Activated CD4-positive, alpha-beta T cell treated with anti-CD3 and anti-CD28 coated beads for 4 hours (primary cell): ENCODE measurements around the gene WTIP.

Experiments
- DNase-seq, 2 donors: peaks; one replicate each; pipeline ENCODE4 v3.0.0-alpha.2; 2020

The WTIP gene

DNA sequence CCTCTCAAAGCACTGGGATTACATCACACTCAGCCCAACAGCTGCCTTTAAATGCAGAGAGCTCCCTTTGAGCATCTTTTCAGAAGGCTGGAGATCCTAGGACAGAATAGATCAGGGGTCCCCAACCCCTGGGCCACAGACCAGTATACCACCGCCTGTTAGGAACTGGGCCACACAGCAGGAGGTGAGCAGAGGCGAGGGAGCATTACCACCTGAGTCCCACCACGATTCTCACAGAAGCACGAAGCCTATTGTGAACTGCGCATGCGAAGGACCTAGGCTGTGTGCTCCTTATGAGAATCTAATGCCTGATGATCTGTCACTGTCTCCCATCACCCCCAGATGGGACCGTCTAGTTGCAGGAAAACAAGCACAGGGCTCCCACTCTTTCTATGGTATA lies 2.2 kb upstream of the WTIP start:
- DNase-seq = no peak

DNA sequence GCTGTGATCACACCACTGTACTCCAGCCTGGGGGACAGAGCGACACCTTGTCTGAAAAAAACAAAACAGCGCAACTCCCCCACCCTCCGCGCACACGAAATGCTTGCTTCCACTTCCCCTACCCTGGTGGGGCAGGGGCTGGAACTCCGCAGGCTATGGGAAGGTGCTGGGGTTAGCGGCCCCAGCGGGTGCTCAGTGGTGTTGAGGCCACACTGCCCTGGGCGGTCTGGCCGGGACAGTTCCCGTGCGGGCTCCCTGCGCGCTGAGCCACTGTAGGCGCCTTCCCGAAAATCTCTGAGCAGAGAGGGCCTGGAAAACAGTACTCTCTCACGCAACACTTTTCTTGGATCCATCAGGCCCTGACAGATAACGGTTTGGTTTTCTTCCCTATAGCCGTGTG lies 1.1 kb upstream of the WTIP start:
- DNase-seq = no peak

DNA sequence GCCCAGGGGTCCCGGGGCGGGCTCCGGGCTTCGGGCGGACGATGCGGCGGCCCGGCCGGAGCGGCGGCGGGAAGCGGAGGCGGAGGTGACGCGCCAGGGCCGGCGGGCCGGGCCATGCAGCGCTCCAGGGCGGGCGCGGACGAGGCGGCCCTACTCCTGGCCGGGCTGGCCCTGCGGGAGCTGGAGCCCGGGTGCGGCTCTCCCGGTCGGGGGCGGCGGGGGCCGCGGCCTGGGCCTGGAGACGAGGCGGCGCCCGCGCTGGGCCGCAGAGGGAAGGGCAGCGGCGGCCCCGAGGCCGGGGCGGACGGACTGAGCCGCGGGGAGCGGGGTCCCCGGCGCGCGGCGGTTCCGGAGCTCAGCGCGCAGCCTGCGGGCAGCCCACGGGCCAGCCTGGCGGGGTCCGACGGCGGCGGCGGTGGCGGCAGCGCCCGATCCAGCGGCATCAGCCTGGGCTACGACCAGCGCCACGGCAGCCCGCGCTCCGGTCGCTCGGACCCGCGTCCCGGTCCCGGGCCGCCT lies 362 bp downstream of the WTIP start:
- no peak for DNase-seq

GRCh38 chr19:34482380-34483250 lies 1.1 kb downstream of the WTIP start:
- no peak for DNase-seq

DNA sequence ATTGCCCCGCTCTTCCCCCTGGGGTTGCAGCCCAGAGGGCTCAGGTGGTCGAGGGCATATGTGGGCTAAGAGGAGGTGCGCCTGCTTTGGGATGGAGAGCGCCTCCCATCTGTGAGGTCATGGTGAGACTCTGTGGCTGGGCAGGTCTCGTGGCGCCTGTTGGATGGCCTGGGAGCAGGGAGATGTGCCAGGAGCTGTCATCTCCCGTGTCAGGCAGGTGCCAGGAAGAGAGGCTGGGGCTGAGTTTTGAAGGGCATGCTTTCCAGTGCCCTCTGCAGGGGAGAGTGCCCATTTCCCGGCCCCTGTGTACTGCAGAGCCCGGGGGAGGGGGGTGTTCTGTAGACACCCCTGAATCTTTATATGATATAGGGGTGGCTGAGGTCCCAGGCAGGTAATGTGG lies 2.8 kb downstream of the WTIP start:
- DNase-seq = no peak

- no peak for DNase-seq
Measured at GRCh38 chr19:34485831-34486230, 4.3 kb downstream of the WTIP start.

GRCh38 chr19:34487651-34488051 lies 6.1 kb downstream of the WTIP start:
- DNase-seq = no peak

DNA sequence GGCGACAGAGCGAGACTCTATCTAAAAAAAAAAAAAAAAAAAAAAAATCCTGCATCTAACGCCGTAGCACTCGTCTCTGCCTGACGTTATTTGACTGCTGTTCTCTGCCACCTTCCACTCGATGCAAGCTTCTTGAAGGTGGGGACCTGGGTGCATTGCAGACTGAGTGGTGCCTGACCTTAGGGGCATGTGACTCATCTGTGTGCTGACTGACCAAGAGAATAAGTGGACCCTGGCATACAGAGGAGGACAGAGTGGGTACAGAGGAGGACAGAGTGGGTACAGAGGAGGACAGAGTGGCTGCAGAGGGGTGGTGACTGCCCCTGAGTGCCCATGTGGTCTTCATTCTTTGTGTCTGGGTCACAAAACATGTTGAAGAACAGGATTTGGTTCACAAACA lies 7.6 kb downstream of the WTIP start:
- DNase-seq = no peak

DNA sequence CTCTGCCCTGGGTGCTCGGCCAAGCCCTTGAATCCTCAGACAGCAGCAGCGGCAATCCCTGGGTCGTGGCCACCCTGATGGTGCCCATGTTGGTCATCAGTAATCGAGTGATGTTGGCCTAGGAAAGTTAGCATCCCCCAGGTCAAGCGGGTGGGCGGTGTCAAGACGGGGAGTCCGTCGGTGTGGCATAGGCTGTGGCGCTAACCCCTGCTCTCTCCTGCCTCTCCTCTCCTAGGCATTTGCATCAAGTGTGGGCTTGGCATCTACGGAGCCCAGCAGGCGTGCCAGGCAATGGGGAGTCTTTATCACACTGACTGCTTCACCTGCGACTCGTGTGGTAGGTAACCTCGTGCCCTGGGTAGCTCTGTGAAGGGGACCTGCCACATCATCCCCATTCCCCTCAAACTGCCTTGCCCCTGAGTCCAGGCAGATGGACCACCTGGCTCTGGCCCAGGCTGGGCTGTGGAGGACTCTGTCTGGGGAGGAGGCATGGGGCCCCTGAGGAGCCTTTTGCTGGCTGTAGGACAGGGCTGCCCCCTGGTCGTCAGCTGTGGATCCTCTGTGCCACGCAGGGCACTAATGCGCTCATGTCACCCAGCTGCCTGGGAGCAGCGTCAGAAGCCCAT lies 8.7 kb downstream of the WTIP start:
- DNase-seq = no peak

- no peak for DNase-seq
Measured at GRCh38 chr19:34493038-34493648, 11.6 kb downstream of the WTIP start.

DNA sequence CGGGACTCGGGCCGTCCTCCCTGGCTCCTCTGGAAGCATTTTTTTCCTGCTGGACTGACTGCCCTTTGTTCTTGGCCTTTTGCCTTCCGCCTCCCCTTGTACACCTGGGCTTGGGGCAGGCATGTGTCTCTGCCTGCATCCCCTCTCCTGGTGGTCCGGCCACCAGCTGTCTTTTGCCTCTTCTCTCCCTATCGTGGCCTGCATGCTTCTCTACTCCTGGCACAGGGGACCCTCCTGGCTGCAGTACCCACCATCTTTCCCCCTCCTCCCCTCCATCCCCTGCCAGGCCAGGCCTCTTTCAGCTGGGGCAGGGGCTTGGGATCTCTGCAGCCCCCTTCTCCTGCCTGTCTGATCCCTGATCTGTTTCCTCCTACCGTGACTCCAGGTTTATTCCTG lies 12.1 kb downstream of the WTIP start:
- DNase-seq = no peak

DNA sequence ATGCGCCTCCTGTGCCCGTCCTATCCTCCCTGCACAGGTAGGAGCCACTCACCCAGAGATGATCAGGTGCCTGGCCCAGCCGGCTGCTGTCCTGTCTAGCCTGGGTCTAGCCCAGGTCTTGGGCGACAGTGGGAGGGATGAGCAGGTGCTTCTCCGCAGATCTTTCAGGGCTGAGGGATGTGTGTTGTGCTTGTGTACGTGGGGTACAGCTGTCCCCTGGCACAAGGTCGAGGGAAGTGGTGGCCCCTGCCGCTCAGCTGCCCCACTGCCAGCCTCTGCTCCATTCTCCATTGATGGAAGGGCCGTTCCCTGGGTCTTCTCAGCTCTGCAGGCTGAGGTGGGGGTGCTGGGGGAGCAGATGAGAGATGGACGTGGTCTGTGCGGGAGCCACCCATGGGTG lies 13.0 kb downstream of the WTIP start:
- DNase-seq = no peak

- DNase-seq = no peak
Measured at GRCh38 chr19:34495416-34495815, 13.9 kb downstream of the WTIP start.

DNA sequence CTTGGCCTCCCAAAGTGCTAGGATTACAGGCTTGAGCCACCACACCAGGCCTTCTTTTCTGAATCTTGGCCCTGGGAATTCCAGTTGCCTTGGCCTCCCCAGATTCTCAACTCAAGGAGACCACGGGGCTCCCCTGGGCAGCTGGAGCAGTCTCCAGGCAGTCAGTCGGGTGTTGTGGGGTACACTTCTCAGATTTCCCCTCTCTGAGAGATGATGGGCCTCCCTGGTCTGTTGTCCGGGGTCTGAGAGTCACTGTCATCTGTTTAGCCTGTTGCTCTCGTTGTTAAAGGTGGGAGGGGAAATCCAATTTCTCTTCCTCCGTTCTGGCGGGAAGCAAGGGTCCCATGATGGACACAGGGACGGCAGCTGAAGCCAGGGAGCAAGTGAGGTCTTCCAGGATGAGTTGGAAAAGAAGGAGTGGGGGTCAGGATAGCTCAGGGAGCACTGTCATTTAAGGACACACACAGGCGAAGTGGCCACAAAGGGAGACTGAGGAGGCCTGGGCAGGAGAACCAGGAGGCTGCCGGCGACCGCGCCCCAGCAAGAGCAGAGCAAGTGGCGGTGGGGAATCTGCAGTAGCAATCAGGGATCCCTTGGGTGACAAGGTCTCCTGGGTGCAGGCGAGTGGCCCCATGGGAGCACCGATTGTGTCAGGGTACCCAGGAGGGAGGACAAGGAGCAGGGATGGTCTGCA lies 15.7 kb downstream of the WTIP start:
- no peak for DNase-seq

DNA sequence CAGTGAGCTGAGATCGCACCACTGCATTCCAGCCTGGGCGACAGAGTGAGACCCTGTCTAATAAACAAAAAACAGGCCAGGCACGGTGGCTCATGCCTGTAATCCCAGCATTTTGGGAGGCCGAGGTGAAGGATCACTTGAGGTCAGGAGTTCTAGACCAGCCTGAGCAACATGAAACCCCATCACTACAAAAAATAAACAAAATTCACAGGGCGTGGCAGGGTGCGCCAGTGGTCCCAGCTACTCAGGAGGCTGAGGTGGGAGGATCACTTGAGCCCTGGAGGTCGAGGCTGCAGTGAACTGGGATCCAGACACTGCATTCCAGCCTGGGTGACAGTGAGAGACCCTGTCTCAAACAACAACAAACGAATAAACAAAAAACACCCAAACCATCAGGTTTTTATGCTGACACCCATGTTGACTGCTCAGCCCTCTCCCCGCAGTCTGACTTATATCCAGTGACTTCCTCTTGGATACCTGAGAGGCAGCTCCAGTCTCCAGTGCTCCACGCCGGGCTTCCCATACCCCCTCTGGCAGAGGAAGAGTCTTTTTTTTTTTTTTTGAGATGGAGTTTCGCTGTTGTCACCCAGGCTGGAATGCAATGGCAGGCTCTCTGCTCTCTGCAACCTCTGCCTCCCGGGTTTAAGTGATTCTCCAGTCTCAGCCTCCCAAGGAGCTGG lies 17.7 kb downstream of the WTIP start:
- DNase-seq = no peak

DNA sequence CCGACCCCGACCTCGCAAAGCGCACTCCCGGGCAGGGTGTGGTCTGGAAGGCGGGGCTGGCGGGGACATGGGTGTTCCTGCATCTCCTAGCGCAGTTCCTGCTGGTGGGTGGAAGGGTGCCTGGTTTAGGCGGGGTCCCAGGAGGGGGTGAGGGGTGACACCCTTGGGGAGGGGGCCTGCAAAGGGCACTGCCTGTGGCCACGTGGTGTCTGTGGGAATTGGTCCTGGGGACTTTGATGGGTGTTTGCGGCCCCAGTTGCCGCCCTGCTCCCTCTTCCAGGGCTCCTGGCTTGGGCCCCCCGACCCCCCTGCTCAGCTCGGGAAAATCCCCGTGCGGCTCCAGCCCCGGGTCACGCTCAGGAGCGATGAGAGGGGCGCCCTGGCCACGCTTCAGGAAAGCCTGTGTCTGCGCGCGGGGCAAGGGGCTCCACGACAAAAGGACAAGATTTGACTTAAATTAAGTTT lies 19.1 kb downstream of the WTIP start:
- DNase-seq = no peak

DNA sequence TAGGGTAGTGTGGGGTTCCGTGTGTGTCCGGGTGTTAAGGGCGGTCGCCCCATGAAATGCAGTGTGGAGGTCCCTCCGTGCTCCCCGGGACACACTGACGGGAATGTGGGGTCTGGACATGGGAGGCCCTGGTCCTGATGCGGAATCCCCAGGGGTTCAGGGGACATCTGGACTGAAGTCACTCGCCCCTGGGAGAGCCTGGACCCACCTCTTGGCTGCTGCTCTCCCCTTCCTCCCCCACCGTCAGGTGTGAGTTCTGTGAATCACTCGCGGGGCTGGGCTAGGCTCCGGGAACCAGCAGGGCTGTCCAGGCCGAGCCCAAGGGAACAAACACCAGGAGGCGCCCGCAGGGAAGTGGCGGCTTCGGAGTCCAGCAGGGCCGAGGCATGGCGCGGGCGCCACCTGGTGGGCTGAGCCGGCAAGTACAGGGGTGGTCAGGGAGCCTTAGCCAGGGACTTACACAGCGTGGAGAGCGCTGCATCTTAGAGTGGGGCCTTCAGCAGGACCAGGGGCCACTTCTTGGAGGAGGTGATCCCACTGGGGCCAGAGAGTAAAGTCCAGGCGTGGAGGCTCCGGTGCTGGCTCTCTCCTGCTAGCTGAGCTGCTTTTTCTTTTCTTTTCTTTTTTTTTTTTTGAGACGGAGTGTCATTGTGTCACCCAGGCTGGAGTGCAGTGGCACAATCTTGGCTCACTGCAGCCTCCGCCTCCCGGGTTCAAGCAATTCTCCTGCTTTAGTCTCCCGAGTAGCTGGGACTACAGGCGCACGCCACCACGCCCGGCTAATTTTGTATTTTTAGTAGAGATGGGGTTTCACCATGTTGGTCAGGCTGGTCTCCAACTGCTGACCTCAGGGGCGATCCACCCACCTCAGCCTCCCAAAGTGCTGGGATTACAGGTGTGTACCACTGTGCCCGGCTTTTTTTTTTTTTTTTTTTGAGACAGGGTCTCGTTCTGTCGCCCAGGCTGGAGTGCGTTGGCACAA lies 20.1 kb downstream of the WTIP start:
- DNase-seq = peak; percentile 73 to 86

DNA sequence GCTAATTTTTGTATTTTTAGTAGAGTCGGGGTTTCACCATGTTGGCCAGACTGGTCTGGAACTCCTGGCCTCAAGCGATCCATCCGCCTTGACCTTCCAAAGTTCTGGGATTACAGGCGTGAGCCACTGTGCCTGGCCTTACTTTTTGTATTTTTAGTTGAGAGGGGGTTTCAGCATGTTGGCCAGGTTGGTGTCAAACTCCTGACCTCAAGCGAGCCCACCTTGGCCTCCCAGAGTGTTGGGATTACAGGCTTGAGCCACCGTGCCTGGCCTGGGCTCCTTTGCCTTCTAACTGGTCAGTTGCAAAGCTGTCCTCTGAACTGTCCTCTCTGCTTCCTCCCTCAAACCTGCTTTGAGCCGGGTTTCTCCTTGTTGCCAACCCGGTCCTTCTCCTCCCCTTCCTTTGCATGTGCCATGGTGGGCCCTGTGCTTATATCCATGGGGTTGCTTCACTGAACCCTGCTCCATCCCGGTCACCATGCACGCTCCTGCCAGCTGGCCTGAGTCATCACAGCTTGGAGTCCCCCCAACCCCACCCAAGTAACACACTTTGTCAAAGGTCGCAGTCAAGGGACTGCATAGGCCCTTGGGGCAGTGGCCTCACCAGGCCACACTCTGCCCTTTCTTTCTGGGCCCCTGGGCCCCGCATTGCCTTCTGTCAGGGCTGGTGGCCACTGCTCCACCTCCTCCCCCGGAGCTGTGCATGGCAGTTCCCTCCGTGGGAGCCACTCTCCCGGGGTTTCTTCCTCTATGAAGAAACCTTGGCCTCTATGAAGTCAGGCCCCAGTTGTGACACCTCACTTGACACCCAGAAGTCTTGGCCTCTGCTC lies 21.2 kb downstream of the WTIP start:
- DNase-seq = no peak

DNA sequence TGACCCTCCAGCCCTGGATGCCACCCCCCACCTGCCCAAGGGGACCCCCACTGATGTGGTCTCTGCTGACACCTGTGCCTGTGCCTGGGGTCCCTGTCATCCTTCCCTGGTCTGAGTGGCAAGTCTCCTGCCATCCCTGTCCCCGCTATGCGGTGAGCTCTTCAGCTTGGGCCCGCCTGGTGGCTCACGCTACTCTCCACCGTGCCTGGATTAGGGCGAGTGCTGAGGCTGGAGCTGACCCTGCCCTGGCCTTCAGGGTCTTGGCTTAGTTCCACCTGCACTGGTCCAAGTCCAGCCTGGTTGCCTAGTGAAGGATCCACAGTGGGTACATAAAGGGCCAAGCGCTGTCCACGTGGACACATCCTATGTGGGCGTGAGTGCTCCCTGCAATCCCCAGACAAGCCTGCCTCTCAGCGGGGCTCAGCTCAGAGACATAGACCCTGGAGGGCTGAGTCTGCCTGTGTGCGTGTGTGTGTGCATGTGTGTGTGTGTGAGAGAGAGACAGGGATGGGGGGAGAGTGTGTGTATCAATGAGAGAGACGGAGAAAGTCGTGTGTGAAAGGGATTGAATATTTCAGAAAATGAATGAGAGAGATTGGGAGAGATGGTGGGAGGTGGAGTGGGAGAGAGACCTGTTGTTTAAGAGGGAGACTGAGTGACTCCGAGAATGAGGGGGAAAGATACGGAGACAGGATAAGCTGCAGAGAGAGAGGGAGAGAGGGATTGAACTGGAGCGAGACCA lies 22.1 kb downstream of the WTIP start:
- no peak for DNase-seq
